Endothelial cell of umbilical vein (primary cell): ENCODE measurements around the gene TEX26. TPM values are rescaled to one million over a fixed set of nuclear protein-coding genes. Genes with fewer than 3 reads are reported as not detected.

ENCODE experiments used
- BruUV-seq: library from RNA; stranded (reverse); fragments of 400-500 nt; replicated peaks from 2 replicates; lab custom pipeline; 2021; lab: Mats Ljungman, UMichigan
- CTCF ChIA-PET: fragments of 300-600, 350-600 bp; sonication (Branson Sonifier 250); formaldehyde crosslinking; loops from one replicate; lab custom pipeline; 2021; ENCODE audit warnings: antibody characterized with exemption, inconsistent platforms; lab: Charles Lee
- POLR2A ChIA-PET: fragments of 300-600, 350-600 bp; sonication (Branson Sonifier 250); formaldehyde crosslinking; loops from one replicate; lab custom pipeline; 2021; ENCODE audit warnings: antibody characterized with exemption, inconsistent platforms; lab: Charles Lee
- DNase-seq: peaks from one replicate; pipeline ENCODE4 v3.0.0-alpha.2; 2011; ENCODE audit warnings: low read depth, low spot score
- FAIRE-seq: peaks from 2 replicates; lab custom pipeline; 2011; peaks lifted over from hg19 to GRCh38; lab: Jason Lieb, UNC
- H2AFZ ChIP-seq: 2 replicates; pipeline ENCODE4 v1.6.0; 2012; ENCODE audit warnings: low read depth, low read length, control low read depth, inconsistent platforms
- H3K27ac ChIP-seq: 2 replicates; pipeline ENCODE4 v1.5.1; 2011; ENCODE audit warnings: low read depth, mild to moderate bottlenecking, control low read depth, low read length, moderate library complexity; ENCODE audit not compliant: insufficient read depth
- H3K27me3 ChIP-seq, 2 experiments: 2 replicates each; pipeline versions ENCODE4 v1.6.0 to v1.6.1; 2011; ENCODE audit warnings: low read length in 2 of 2, mixed read lengths in 1 of 2; ENCODE audit not compliant: control insufficient read depth in 2 of 2, insufficient read depth in 2 of 2
- H3K36me3 ChIP-seq, 2 experiments: 2 replicates in 1 of 2; 3 replicates in 1 of 2; pipeline ENCODE4 v1.5.1; 2011; ENCODE audit warnings: low read length in 2 of 2, mild to moderate bottlenecking in 1 of 2, moderate library complexity in 1 of 2; ENCODE audit not compliant: control insufficient read depth in 2 of 2, insufficient read depth in 2 of 2; ENCODE audit errors: extremely low read depth in 1 of 2
- H3K4me1 ChIP-seq: 3 replicates; pipeline ENCODE4 v1.5.1; 2011; ENCODE audit warnings: mild to moderate bottlenecking, low read length; ENCODE audit not compliant: control insufficient read depth, insufficient read depth; ENCODE audit errors: extremely low read depth
- H3K4me2 ChIP-seq: 2 replicates; pipeline ENCODE4 v1.6.1; 2011; ENCODE audit warnings: low read length, control low read depth, mixed read lengths; ENCODE audit not compliant: insufficient read depth
- H3K4me3 ChIP-seq, 3 experiments: fragments of 200-600 bp in 1 of 3; sonication (generic), shearing (Covaris generic) in 1 of 3; replicated peaks in 1 of 3; 2 replicates each; pipeline ENCODE4 v1.5.1; 2011 to 2016; ENCODE audit warnings: control low read depth in 3 of 3, low read length in 3 of 3, mild to moderate bottlenecking in 2 of 3, inconsistent platforms in 1 of 3, low read depth in 1 of 3, moderate library complexity in 1 of 3; ENCODE audit not compliant: insufficient read depth in 1 of 3
- H3K79me2 ChIP-seq: 2 replicates; pipeline ENCODE4 v1.6.0; 2012; ENCODE audit warnings: low read length, inconsistent platforms; ENCODE audit not compliant: control insufficient read depth, insufficient read depth
- H3K9ac ChIP-seq: replicated peaks from 2 replicates; pipeline ENCODE3; 2011; ENCODE audit warnings: low read length, control low read depth; ENCODE audit not compliant: insufficient read depth; ENCODE audit errors: extremely low read depth
- H3K9me1 ChIP-seq: replicated peaks from 3 replicates; pipeline ENCODE4 v1.6.0; 2011; ENCODE audit warnings: mild to moderate bottlenecking, low read length; ENCODE audit not compliant: control insufficient read depth, insufficient read depth; ENCODE audit errors: extremely low read depth
- H3K9me3 ChIP-seq: replicated peaks from 2 replicates; pipeline ENCODE4 v1.5.1; 2012; ENCODE audit warnings: low read length, inconsistent platforms; ENCODE audit not compliant: control insufficient read depth, insufficient read depth
- H4K20me1 ChIP-seq: replicated peaks from 2 replicates; pipeline ENCODE3; 2011; ENCODE audit warnings: mild to moderate bottlenecking, low read length; ENCODE audit not compliant: control insufficient read depth, insufficient read depth; ENCODE audit errors: extremely low read depth
- EZH2 ChIP-seq: IDR thresholded peaks from 2 replicates; pipeline ENCODE4 v1.6.1; 2012; ENCODE audit warnings: borderline replicate concordance, low read depth, mild to moderate bottlenecking, moderate library complexity, low read length, inconsistent platforms; ENCODE audit not compliant: severe bottlenecking
- FOS ChIP-seq: IDR thresholded peaks from 2 replicates; pipeline ENCODE4 v1.6.1; 2011; ENCODE audit warnings: mild to moderate bottlenecking, low read length, moderate library complexity, borderline replicate concordance; ENCODE audit not compliant: insufficient read depth
- GATA2 ChIP-seq: IDR thresholded peaks from 2 replicates; pipeline ENCODE4 v1.7.0; 2011; ENCODE audit warnings: low read depth, mild to moderate bottlenecking, moderate library complexity, mixed read lengths, low read length; ENCODE audit not compliant: insufficient read length, insufficient read depth
- JUN ChIP-seq: IDR thresholded peaks from 2 replicates; pipeline ENCODE4 v1.6.1; 2011; ENCODE audit warnings: borderline replicate concordance, low read depth; ENCODE audit not compliant: insufficient read length, insufficient read depth
- MYC ChIP-seq: IDR thresholded peaks from one replicate; pipeline ENCODE4 v1.6.1; 2011; ENCODE audit warnings: mild to moderate bottlenecking, low read depth, low read length
- POLR2A ChIP-seq: IDR thresholded peaks from 2 replicates; pipeline ENCODE4 v1.6.1; 2012; ENCODE audit warnings: low read depth, mild to moderate bottlenecking, control low read depth, low read length
- POLR2AphosphoS5 ChIP-seq: IDR thresholded peaks from 2 replicates; pipeline ENCODE4 v1.6.1; 2012; ENCODE audit warnings: low read depth, mild to moderate bottlenecking, control low read depth, low read length, moderate library complexity; ENCODE audit not compliant: insufficient read depth
- dilution Hi-C: fragments of 300-500 bp; cut with MboI; formaldehyde crosslinking; loops from one replicate; pipeline ENCODE4 v1.15.0; 2019; ENCODE audit warnings: low sequenced_read_pairs; ENCODE audit not compliant: extremely low pct_ligation_motif_present
- intact Hi-C: fragments of 100-400 bp; cut with micrococcal nuclease; formaldehyde crosslinking; loops from one replicate; pipeline ENCODE4 v1.10.0; 2022
- polyA plus RNA-seq, 4 experiments: library from polyadenylated mRNA; depleted of rRNA in 3 of 4; stranded (reverse) in 3 of 4; unstranded in 1 of 4; fragments of >200 nt; gene quantifications; 2 replicates each; pipeline versions ENCODE4 v1.2.1 to v1.2.3, GENCODE V29; 2011 to 2012; ENCODE audit warnings: missing spikeins in 1 of 4
- total RNA-seq: library from RNA; stranded (reverse); gene quantifications from 2 replicates; pipeline ENCODE4 v1.2.3, GENCODE V29; 2021
- TF ChIP-seq, protein P1 (sequence below): IDR thresholded peaks from 2 replicates; pipeline ENCODE4 v1.6.1; 2011; ENCODE audit not compliant: insufficient read depth, insufficient read length
- TF ChIP-seq, protein P2 (sequence below), 2 donors: IDR thresholded peaks; 1 replicate in 1 of 2; 2 replicates in 1 of 2; pipeline ENCODE4 v1.5.1; 2011; ENCODE audit warnings: low read length in 2 of 2, mild to moderate bottlenecking in 2 of 2, moderate library complexity in 2 of 2, control low read depth in 1 of 2, inconsistent platforms in 1 of 2, low read depth in 1 of 2; ENCODE audit not compliant: insufficient read depth in 1 of 2; ENCODE audit errors: extremely low read depth in 1 of 2

TEX26 gene
- total and polyA plus RNA-seq, 2 donors (not counting 3 experiments of a cell fraction or from before 2014, with no cell fraction given), result not detected

DNA sequence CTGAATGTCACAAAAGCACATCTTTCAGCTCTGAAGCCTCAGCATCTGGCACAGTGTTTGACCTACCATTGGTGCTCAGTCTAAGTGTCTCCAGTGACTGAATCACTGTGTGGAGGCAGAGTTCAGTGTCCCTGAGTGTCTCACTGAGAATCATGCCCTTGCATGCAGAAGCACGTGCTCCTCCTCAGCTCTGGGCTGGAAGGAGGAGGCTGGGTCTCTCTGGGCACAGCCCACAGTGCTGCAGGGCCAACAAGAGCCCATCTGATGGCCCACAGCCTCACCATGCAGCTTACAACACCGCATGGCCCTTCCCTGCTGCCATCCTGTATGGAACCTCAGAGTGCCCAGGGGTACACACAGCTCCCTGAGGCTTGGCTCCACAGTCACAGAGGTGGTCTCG, 86.1 kb downstream of the TEX26 start:
- H3K79me2 ChIP-seq, result no peaks in the 10 kb centered on the region
- CTCF ChIA-PET, result interaction anchor here (1.0 to 1.1 kb wide), 2 partner anchors 10 to 41 kb away, joined by 3 read pairs; no protein-coding TSS in a partner anchor
- no peak overlapping the region for H3K4me2 ChIP-seq
- no peak overlapping the region for H3K9ac ChIP-seq
- H3K27ac ChIP-seq, result no peak overlapping the region
- no TSS peak for BruUV-seq
- intact Hi-C loops, result no loop called here
- H3K9me3 ChIP-seq, result no peaks in the 10 kb centered on the region
- peaks cover 18 to 19% of the 10 kb centered on the region in 2 experiments for H3K27me3 ChIP-seq
- POLR2A ChIA-PET, result no interaction called here
- FAIRE-seq, result no peak
- no peak for DNase-seq
- H2AFZ ChIP-seq, result no peak overlapping the region
- H3K4me3 ChIP-seq, result no peak overlapping the region
- dilution Hi-C loops, result no loop called here
- no peaks in the 10 kb centered on the region for H3K4me1 ChIP-seq
- no peaks in the 10 kb centered on the region for H3K9me1 ChIP-seq
- H3K36me3 ChIP-seq, result no peaks in the 10 kb centered on the region
- no peaks in the 10 kb centered on the region for H4K20me1 ChIP-seq
- TF ChIP-seq EZH2 (no peak), JUN (no peak), POLR2A (no peak), MYC (no peak), FOS (no peak), POLR2AphosphoS5 (no peak), GATA2 (no peak)
- TF ChIP-seq, protein P1, sequence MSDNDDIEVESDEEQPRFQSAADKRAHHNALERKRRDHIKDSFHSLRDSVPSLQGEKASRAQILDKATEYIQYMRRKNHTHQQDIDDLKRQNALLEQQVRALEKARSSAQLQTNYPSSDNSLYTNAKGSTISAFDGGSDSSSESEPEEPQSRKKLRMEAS, result no peak
- TF ChIP-seq, protein P2, sequence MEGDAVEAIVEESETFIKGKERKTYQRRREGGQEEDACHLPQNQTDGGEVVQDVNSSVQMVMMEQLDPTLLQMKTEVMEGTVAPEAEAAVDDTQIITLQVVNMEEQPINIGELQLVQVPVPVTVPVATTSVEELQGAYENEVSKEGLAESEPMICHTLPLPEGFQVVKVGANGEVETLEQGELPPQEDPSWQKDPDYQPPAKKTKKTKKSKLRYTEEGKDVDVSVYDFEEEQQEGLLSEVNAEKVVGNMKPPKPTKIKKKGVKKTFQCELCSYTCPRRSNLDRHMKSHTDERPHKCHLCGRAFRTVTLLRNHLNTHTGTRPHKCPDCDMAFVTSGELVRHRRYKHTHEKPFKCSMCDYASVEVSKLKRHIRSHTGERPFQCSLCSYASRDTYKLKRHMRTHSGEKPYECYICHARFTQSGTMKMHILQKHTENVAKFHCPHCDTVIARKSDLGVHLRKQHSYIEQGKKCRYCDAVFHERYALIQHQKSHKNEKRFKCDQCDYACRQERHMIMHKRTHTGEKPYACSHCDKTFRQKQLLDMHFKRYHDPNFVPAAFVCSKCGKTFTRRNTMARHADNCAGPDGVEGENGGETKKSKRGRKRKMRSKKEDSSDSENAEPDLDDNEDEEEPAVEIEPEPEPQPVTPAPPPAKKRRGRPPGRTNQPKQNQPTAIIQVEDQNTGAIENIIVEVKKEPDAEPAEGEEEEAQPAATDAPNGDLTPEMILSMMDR (IDR thresholded peaks at IDR 0.05; ENCODE audit: extremely low read depth in 1 of 2, insufficient read depth in 1 of 2, low read depth in 1 of 2, low read length in 2 of 2), result no peak
